Mesodermal cell (in vitro differentiated cells): Measurements from ENCODE around the gene GNAS-AS1.

Experiments
- H3K27ac ChIP-seq: 2 replicates; pipeline ENCODE4 v1.7.0; 2013; ENCODE audit warnings: mild to moderate bottlenecking, low read depth, low read length, moderate library complexity; ENCODE audit not compliant: severe bottlenecking
- H3K36me3 ChIP-seq: 2 replicates; pipeline ENCODE4 v1.7.1; 2013; ENCODE audit warnings: mild to moderate bottlenecking, low read length, moderate library complexity; ENCODE audit not compliant: control insufficient read depth, insufficient read depth
- H3K4me1 ChIP-seq: one replicate; pipeline ENCODE4 v1.7.1; 2013; ENCODE audit warnings: mild to moderate bottlenecking, low read length; ENCODE audit not compliant: insufficient read depth, control insufficient read depth, poor library complexity, severe bottlenecking
- H3K4me3 ChIP-seq: 2 replicates; pipeline ENCODE4 v1.7.0; 2013; ENCODE audit warnings: low read length, control low read depth, mild to moderate bottlenecking; ENCODE audit not compliant: insufficient read depth, poor library complexity, severe bottlenecking; ENCODE audit errors: extremely low read depth
- H3K9me3 ChIP-seq: 2 replicates; pipeline ENCODE4 v1.7.1; 2013; ENCODE audit warnings: mild to moderate bottlenecking, low read length, moderate library complexity; ENCODE audit not compliant: control insufficient read depth
- WGBS, 2 experiments: methylation state at CpG; one replicate each; pipeline ENCODE4 v1.1.5; 2013; ENCODE audit warnings: missing lambda C conversion rate in 2 of 2; ENCODE audit not compliant: insufficient coverage in 2 of 2; 5-methylcytosine and 5-hydroxymethylcytosine counted together

GNAS-AS1 gene

DNA sequence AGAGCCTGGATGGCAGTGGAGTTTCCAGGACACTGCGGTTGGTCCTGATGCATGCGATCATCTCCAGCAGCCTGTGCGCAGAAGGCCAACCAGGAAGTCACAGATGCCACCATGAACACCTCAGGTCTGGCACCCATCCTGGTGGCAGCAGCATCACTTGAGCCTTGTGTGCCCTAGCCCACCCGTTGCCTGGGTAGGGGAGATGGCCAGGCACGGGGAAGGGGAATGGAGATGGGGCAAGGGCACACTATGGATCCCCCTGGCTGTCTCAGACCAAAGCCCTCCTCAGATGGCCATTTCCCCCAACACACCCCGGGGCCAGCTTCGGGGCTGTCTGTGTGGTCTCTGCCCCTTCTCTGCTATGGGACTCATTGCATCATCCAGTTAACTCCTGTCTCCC, 58.3 kb downstream of the GNAS-AS1 start:
- 94% methylated on average over 5 to 7 of the region's 7 CpGs for WGBS, 2 experiments
- no peaks in the 10 kb centered on the region for H3K9me3 ChIP-seq
- no peaks in the 10 kb centered on the region for H3K36me3 ChIP-seq
- no peak overlapping the region for H3K4me3 ChIP-seq
- H3K4me1 ChIP-seq, result no peaks in the 10 kb centered on the region
- H3K27ac ChIP-seq, result no peak overlapping the region

DNA sequence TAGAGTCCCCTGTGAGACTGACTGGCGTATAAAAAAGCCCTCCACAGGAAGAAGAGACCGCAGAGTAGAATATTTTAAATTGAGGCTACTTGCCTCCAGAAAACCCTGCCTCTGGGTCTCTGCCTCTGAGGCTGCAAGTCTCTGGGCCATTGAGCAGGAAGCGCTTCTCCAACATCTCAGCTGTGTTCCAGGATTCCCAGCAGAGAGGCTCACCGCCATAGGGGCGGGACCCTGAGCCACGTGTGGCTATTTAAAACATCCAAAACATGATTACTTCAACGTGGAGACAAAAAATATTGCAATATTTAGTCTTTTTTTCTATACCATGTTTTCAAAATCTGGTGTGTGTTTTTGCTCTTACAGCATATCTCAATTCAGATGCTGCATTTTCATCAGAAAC, 59.4 kb downstream of the GNAS-AS1 start:
- Histone ChIP-seq H3K27ac (no peak overlapping the region), H3K9me3 (no peaks in the 10 kb centered on the region), H3K4me3 (no peak overlapping the region), H3K36me3 (no peaks in the 10 kb centered on the region), H3K4me1 (no peaks in the 10 kb centered on the region)
- WGBS, 2 experiments, result 58 to 78% methylated on average over 1 to 4 of the region's 7 CpGs

DNA sequence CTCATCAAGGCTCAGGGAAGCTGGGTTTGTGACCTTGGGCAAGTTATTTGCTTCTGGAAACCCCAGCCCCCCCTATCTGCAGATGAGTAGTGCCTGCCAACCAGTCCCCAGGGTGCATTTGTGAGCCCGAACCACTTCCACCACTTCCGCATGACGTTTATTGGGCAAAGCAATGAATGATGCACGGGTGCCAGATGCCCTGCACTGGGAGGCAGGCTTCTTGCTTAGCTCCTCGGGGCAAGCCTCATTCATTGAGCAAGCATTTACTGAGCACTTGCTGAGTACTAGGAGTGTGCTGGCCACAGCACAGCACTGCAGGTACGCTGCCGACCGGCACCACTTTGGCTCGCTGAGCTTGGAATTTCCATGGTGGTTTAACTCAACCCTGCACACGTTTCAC, 60.2 kb downstream of the GNAS-AS1 start:
- H3K27ac ChIP-seq, result no peak overlapping the region
- no peaks in the 10 kb centered on the region for H3K4me1 ChIP-seq
- H3K4me3 ChIP-seq, result no peak overlapping the region
- whole genome bisulfite sequencing, 2 experiments, result 82 to 89% methylated on average over 10 of the region's 10 CpGs
- H3K9me3 ChIP-seq, result no peaks in the 10 kb centered on the region
- no peaks in the 10 kb centered on the region for H3K36me3 ChIP-seq

DNA sequence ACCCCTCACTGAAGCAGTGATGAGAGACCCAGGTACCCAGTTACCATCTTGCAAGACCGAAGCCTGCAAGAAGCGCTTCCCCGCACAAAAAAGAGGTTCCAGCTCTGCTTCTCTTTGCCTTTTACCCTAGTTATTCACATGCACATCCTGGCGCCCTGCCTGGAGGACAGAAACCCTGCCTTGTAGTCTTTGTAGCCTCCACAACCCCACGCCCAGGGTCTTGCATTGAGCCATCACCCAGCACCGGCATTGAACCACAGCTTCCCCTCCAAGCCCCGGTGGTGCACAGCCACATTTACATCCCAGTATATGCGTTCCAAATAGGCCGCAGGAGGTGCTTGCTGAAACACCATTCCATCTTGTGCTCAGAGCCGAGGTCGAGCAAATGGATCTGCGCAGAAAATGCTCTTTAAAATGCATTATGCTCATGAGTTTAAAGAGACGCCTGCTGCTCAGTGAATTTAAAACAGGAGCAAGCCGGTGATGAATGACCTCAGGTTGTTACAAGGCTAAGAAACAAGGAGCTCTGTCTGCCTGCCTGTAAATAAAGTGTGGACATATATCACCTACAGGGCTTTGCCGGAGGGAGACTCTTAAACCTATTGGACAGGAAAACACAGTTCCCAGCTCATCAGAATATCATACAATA, 61.7 kb downstream of the GNAS-AS1 start:
- Histone ChIP-seq H3K4me3 (no peak overlapping the region), H3K4me1 (no peaks in the 10 kb centered on the region), H3K36me3 (no peaks in the 10 kb centered on the region), H3K9me3 (no peaks in the 10 kb centered on the region), H3K27ac (no peak overlapping the region)
- 82 to 90% methylated on average over 12 to 14 of the region's 15 CpGs for WGBS, 2 experiments

DNA sequence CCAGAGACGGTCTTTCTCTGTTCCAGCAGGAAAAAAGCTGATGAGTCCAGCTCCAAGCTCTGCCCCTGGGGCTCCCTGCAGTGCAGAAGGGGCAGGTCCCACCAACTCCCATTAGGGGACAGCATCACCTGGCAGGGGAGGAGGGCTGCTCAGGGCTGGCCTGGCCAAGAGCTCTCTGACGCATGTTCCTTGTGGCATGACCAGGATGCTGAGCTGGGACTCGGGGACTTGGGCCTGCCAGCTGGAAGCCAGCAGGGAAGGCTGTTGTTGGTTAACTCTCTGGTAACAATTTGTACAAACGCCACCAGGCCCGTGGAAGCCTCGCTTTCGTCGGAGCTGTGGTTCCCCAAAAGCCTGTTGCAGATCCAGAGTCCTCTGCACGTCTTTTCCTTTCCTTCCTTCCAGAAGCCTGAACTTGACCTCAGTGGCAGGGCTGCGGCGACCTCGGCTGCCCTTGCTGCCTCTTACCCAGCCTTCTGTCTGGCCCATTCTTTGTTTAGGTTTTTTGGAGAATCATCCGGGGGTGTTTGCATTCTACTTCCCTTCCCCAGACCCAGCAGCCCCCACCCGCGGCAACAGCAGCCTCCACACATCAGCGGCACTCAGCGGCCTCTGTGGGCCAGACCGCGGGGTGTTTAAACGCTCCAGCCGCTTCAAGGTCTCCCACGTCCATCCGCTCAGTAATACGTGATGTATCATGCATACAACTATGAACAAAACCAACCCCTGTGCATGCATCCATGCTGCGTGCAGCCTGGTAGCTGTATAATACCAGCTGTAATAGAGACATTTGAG, 63.3 kb downstream of the GNAS-AS1 start:
- H3K4me1 ChIP-seq, result no peaks in the 10 kb centered on the region
- 89 to 95% methylated on average over 12 to 17 of the region's 25 CpGs for WGBS, 2 experiments
- no peaks in the 10 kb centered on the region for H3K36me3 ChIP-seq
- no peak overlapping the region for H3K27ac ChIP-seq
- H3K4me3 ChIP-seq, result no peak overlapping the region
- H3K9me3 ChIP-seq, result no peaks in the 10 kb centered on the region

GRCh38 chr20:58784321-58785074, 66.2 kb downstream of the GNAS-AS1 start:
- H3K4me3 ChIP-seq, result no peak overlapping the region
- H3K4me1 ChIP-seq, result no peaks in the 10 kb centered on the region
- H3K36me3 ChIP-seq, result no peaks in the 10 kb centered on the region
- H3K27ac ChIP-seq, result no peak overlapping the region
- 87 to 94% methylated on average over 12 to 15 of the region's 15 CpGs for WGBS, 2 experiments
- no peaks in the 10 kb centered on the region for H3K9me3 ChIP-seq

DNA sequence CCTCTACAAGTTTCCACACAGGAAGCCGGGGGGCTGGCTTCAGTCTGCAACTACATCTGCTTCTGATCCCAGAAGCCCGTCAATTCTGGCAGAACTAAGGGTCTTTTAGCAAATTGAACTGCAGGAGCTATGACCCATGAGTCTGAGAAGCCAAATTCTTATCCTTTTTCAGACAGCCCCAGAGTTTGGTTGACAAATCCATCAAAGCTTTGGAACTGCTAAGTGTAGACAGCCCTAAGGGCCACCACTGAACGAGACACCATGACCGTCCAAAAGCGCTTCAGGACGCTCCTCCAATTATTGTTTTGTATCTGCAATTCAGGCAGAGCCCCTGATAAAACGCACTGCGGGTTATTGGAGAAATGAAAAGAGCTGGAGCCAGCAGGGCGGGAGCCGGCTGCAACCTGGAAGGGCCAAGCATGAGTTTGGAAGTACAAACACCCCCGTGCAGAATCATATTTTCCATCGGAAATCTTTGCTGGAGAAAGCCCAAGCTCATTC, 67.1 kb downstream of the GNAS-AS1 start:
- Histone ChIP-seq H3K4me3 (no peak overlapping the region), H3K4me1 (no peaks in the 10 kb centered on the region), H3K36me3 (no peaks in the 10 kb centered on the region), H3K9me3 (no peaks in the 10 kb centered on the region), H3K27ac (no peak overlapping the region)
- WGBS, 2 experiments, result 89% methylated on average over 12 of the region's 12 CpGs

- no peaks in the 10 kb centered on the region for H3K9me3 ChIP-seq
- no peaks in the 10 kb centered on the region for H3K36me3 ChIP-seq
- no peaks in the 10 kb centered on the region for H3K4me1 ChIP-seq
- H3K27ac ChIP-seq, result no peak overlapping the region
- no peak overlapping the region for H3K4me3 ChIP-seq
- WGBS, 2 experiments, result 57 to 78% methylated on average over 4 of the region's 4 CpGs
These were observed 69.6 kb downstream of the GNAS-AS1 start for GRCh38 chr20:58781138-58781537.

DNA sequence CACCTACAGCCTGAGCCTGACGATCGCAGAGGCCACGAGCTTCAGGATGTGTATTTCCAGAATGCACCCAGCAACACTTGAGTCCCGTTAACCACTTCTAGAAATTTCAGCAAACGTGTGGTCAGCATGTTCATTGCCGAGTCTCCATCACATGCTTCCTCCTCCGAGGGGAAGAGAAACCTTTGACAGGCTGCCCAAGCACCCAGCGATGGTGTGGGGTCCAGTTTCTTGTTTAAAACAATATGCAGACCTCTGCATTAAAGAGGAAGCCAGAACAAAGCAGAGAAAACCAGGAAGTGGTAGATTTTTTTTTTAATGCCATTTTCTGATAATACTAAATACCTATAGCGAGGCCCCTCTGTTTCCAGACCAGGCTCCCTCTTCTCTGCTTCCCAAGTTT, 71.9 kb downstream of the GNAS-AS1 start:
- Histone ChIP-seq H3K9me3 (no peaks in the 10 kb centered on the region), H3K36me3 (no peaks in the 10 kb centered on the region), H3K27ac (no peak overlapping the region), H3K4me3 (no peak overlapping the region), H3K4me1 (no peaks in the 10 kb centered on the region)
- 88 to 90% methylated on average over 7 to 8 of the region's 9 CpGs for WGBS, 2 experiments

DNA sequence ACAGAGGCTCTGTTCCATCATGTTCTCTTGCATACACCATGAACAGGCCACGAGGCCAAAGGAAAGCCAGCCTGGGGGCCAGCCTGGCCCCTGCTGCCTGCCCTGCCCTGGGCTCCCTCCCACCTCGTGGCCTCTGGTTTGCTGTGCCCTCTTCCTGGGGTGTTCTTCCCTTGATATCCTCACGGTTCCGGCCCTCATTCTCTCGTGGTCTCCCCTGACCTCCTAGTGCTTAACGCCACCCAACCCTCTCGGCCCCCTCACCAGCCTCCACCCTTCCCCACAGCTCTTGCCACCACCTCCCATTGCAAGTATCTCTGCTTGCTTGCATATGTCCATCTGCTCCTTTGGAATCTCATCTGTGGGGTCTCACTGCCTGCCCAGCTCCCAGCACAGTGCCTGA, 73.0 kb downstream of the GNAS-AS1 start:
- Histone ChIP-seq H3K4me1 (no peaks in the 10 kb centered on the region), H3K27ac (no peak overlapping the region), H3K9me3 (no peaks in the 10 kb centered on the region), H3K36me3 (no peaks in the 10 kb centered on the region), H3K4me3 (no peak overlapping the region)
- WGBS, 2 experiments, result 64 to 82% methylated on average over 7 of the region's 7 CpGs
